Measurements from ENCODE around the gene PMM2.
A peak's percentile ranks its signal among the peaks of the same experiment; 100 is the strongest.
"Not testable (repeated sequence)": the region's sequence is repeated elsewhere in the genome, so short reads cannot be mapped to it uniquely, and the experiment has no call there.

PMM2 gene

GRCh38 chr16:8797364-8798173, at the start of gene PMM2, which contains the start of gene TMEM186:
Gene PMM2, plus strand, starts transcription at chr16:8797839. Its CDS starts 44 bp downstream, at chr16:8797883.
Gene TMEM186, minus strand, starts transcription at chr16:8797639. Its CDS starts 25 bp downstream, at chr16:8797614.
- peak; percentile 92 for DNase-seq

- DNase-seq = not testable (repeated sequence)
These were observed 48.7 kb upstream of the PMM2 start for GRCh38 chr16:8748944-8749343.

GRCh38 chr16:8751481-8752311, 45.9 kb upstream of the PMM2 start:
- no peak for DNase-seq

GRCh38 chr16:8752706-8753105, 44.9 kb upstream of the PMM2 start:
- DNase-seq = no peak

GRCh38 chr16:8753416-8754054, 44.1 kb upstream of the PMM2 start:
- no peak for DNase-seq

GRCh38 chr16:8756755-8757154, 40.9 kb upstream of the PMM2 start:
- no peak for DNase-seq

GRCh38 chr16:8758022-8758421, 39.6 kb upstream of the PMM2 start:
- DNase-seq = no peak

GRCh38 chr16:8760021-8760420, 37.6 kb upstream of the PMM2 start:
- DNase-seq = no peak

- no peak for DNase-seq
These were observed 36.6 kb upstream of the PMM2 start for GRCh38 chr16:8761078-8761477.

- no peak for DNase-seq
These were observed 35.4 kb upstream of the PMM2 start for GRCh38 chr16:8762254-8762653.

- DNase-seq = no peak
These were observed 34.6 kb upstream of the PMM2 start for GRCh38 chr16:8763083-8763482.

GRCh38 chr16:8763899-8764298, 33.7 kb upstream of the PMM2 start:
- DNase-seq = no peak

- no peak for DNase-seq
These were observed 33.0 kb upstream of the PMM2 start for GRCh38 chr16:8764525-8765250.

- no peak for DNase-seq
These were observed 30.5 kb upstream of the PMM2 start for GRCh38 chr16:8767176-8767575.

GRCh38 chr16:8768283-8768682, 29.4 kb upstream of the PMM2 start:
- no peak for DNase-seq

GRCh38 chr16:8768692-8769091, 28.9 kb upstream of the PMM2 start:
- no peak for DNase-seq

- DNase-seq = no peak
These were observed 24.1 kb upstream of the PMM2 start for GRCh38 chr16:8773537-8773936.

- no peak for DNase-seq
These were observed 23.4 kb upstream of the PMM2 start for GRCh38 chr16:8774208-8774607.

GRCh38 chr16:8775359-8775758, 22.3 kb upstream of the PMM2 start:
- no peak for DNase-seq

- no peak for DNase-seq
These were observed 21.5 kb upstream of the PMM2 start for GRCh38 chr16:8776129-8776584.

- no peak for DNase-seq
These were observed 20.4 kb upstream of the PMM2 start for GRCh38 chr16:8777217-8777616.

GRCh38 chr16:8781797-8782196, 15.8 kb upstream of the PMM2 start:
- no peak for DNase-seq

- no peak for DNase-seq
These were observed 15.0 kb upstream of the PMM2 start for GRCh38 chr16:8782673-8783072.
